Tibial nerve (tissue), 4 donors: Measurements from ENCODE around the gene ASCL5. TPM values are rescaled to one million over a fixed set of nuclear protein-coding genes. Genes with fewer than 3 reads are reported as not detected.
A peak's percentile ranks its signal among the peaks of the same experiment; 100 is the strongest.

Experiments used
- DNase-seq, 2 donors: peaks; one replicate each; pipeline ENCODE4 v3.0.0-alpha.2; 2019; ENCODE audit warnings: low spot score in 2 of 2
- H3K27ac ChIP-seq, 4 donors: fragments of 200-600 bp; sonication (generic) in 3 of 4; one replicate each; pipeline ENCODE4 v1.5.1; 2017 to 2019; ENCODE audit warnings: mild to moderate bottlenecking in 1 of 4
- H3K27me3 ChIP-seq, 2 donors: fragments of 200-600 bp; sonication (generic) in 1 of 2; one replicate each; pipeline versions ENCODE4 v1.5.1 to v1.6.0; 2017 to 2019
- H3K36me3 ChIP-seq, 3 donors: fragments of 200-600 bp; sonication (generic); one replicate each; pipeline ENCODE4 v1.5.1; 2018 to 2019
- H3K4me1 ChIP-seq, 4 donors: fragments of 200-600 bp; sonication (generic) in 3 of 4; one replicate each; pipeline ENCODE4 v1.5.1; 2017 to 2019
- H3K4me3 ChIP-seq, 4 donors: fragments of 200-600 bp; sonication (generic) in 3 of 4; one replicate each; pipeline ENCODE4 v1.5.1; 2017 to 2019; ENCODE audit warnings: mild to moderate bottlenecking in 1 of 4, moderate library complexity in 1 of 4
- H3K9me3 ChIP-seq, 4 donors: fragments of 200-600 bp; sonication (generic) in 3 of 4; one replicate each; pipeline ENCODE4 v1.5.1; 2017 to 2019
- CTCF ChIP-seq, 5 experiments: fragments of 200-600 bp in 3 of 5; fragments of 450-650 bp in 2 of 5; sonication (generic) in 3 of 5; IDR thresholded peaks; one replicate each; pipeline ENCODE4 v1.5.1; 2016 to 2019; ENCODE audit warnings: antibody characterized with exemption in 5 of 5, mild to moderate bottlenecking in 3 of 5, moderate library complexity in 2 of 5
- EP300 ChIP-seq, 2 donors: sonication (generic); formaldehyde crosslinking; IDR thresholded peaks; one replicate each; pipeline ENCODE4 v1.6.1; 2017; ENCODE audit warnings: antibody characterized with exemption in 2 of 2, mild to moderate bottlenecking in 1 of 2
- POLR2A ChIP-seq, 2 donors: fragments of 450-650 bp; IDR thresholded peaks; one replicate each; pipeline ENCODE4 v1.6.1; 2017; ENCODE audit warnings: antibody characterized with exemption in 2 of 2, mild to moderate bottlenecking in 2 of 2, moderate library complexity in 2 of 2
- WGBS, 2 donors: methylation state at CpG; one replicate each; pipeline ENCODE4 v1.1.5; 2018; 5-methylcytosine and 5-hydroxymethylcytosine counted together
- total RNA-seq, 4 donors: library from RNA; depleted of rRNA; stranded (reverse); fragments of >200 nt; gene quantifications; one replicate each; pipeline ENCODE4 v1.1.0, GENCODE V29; 2016

ASCL5 gene
- total RNA-seq, 4 donors from 2014 or later, result not detected

- TF ChIP-seq POLR2A (IDR thresholded peaks at IDR 0.05) (no peak), EP300 (IDR thresholded peaks at IDR 0.05) (no peak), CTCF (IDR thresholded peaks at IDR 0.05) (no peak)
- H3K4me1 ChIP-seq, result peaks cover 0 to 13% (median 3%) of the 10 kb centered on the region in 4 donors
- WGBS, 2 donors, result 86 to 90% methylated on average over 4 of the region's 4 CpGs
- no peaks in the 10 kb centered on the region for H3K36me3 ChIP-seq
- no peak for DNase-seq
- H3K27me3 ChIP-seq, result no peaks in the 10 kb centered on the region
- H3K9me3 ChIP-seq, result no peaks in the 10 kb centered on the region
- no peak overlapping the region for H3K4me3 ChIP-seq
- H3K27ac ChIP-seq, result no peak overlapping the region
These were observed 45.3 kb upstream of the ASCL5 start for GRCh38 chr1:201172326-201172725.

- peak in 1 of 2 donors; percentile 13 for DNase-seq
- H3K4me3 ChIP-seq, result peak overlapping the region; percentile 55 to 78 (median 70)
- H3K36me3 ChIP-seq, result no peaks in the 10 kb centered on the region
- H3K9me3 ChIP-seq, result no peaks in the 10 kb centered on the region
- peak in 4 of 5 experiments; percentile 14 to 77 (median 44) for TF ChIP-seq CTCF (IDR thresholded peaks at IDR 0.05)
- no peak for TF ChIP-seq EP300 (IDR thresholded peaks at IDR 0.05)
- TF ChIP-seq POLR2A (IDR thresholded peaks at IDR 0.05), result peak in 1 of 2 donors; percentile 7
- 12 to 26% methylated on average over 17 to 44 of the region's 48 CpGs for WGBS, 2 donors
- H3K4me1 ChIP-seq, result peaks cover 0 to 13% (median 3%) of the 10 kb centered on the region in 4 donors
- peak overlapping the region; percentile 83 to 94 (median 89) for H3K27ac ChIP-seq
- H3K27me3 ChIP-seq, result no peaks in the 10 kb centered on the region
These were observed 44.4 kb upstream of the ASCL5 start for GRCh38 chr1:201171063-201172036.

- peak overlapping the region; percentile 83 to 94 (median 89) for H3K27ac ChIP-seq
- peak overlapping the region; percentile 55 to 78 (median 70) for H3K4me3 ChIP-seq
- DNase-seq, result peak; percentile 91 to 94
- no peaks in the 10 kb centered on the region for H3K9me3 ChIP-seq
- no peaks in the 10 kb centered on the region for H3K36me3 ChIP-seq
- TF ChIP-seq EP300 (IDR thresholded peaks at IDR 0.05), result peak; percentile 42 to 94
- TF ChIP-seq POLR2A (IDR thresholded peaks at IDR 0.05), result peak; percentile 85 to 94
- TF ChIP-seq CTCF (IDR thresholded peaks at IDR 0.05), result no peak
- peaks cover 0 to 13% (median 3%) of the 10 kb centered on the region in 4 donors for H3K4me1 ChIP-seq
- H3K27me3 ChIP-seq, result no peaks in the 10 kb centered on the region
- WGBS, 2 donors, result 2 to 4% methylated on average over 9 to 17 of the region's 26 CpGs
These were observed 43.6 kb upstream of the ASCL5 start for GRCh38 chr1:201170533-201171062.

GRCh38 chr1:201169971-201170532, 43.1 kb upstream of the ASCL5 start:
- peak overlapping the region; percentile 38 to 94 (median 82) for H3K27ac ChIP-seq
- H3K36me3 ChIP-seq, result no peaks in the 10 kb centered on the region
- H3K9me3 ChIP-seq, result no peaks in the 10 kb centered on the region
- no peak for DNase-seq
- H3K27me3 ChIP-seq, result no peaks in the 10 kb centered on the region
- 56 to 71% methylated on average over 2 of the region's 2 CpGs for WGBS, 2 donors
- H3K4me3 ChIP-seq, result peak overlapping the region in 2 of 4 donors; percentile 55 to 78
- peaks cover 0 to 13% (median 3%) of the 10 kb centered on the region in 4 donors for H3K4me1 ChIP-seq
- TF ChIP-seq EP300 (IDR thresholded peaks at IDR 0.05) (no peak), CTCF (IDR thresholded peaks at IDR 0.05) (no peak), POLR2A (IDR thresholded peaks at IDR 0.05) (no peak)
